Neural cell (in vitro differentiated cells): Measurements from ENCODE around the gene BRF1.

Source experiments
- CTCF ChIP-seq: fragments of 450-650 bp; IDR thresholded peaks from 2 replicates; pipeline ENCODE4 v1.5.1; 2014; ENCODE audit warnings: antibody characterized with exemption, mild to moderate bottlenecking, moderate library complexity; ENCODE audit not compliant: poor library complexity, severe bottlenecking
- EZH2 ChIP-seq: fragments of 200-600, 300-800 bp; shearing (Covaris generic), sonication (generic); IDR thresholded peaks from 2 replicates; pipeline ENCODE4 v1.6.1; 2014; ENCODE audit warnings: antibody characterized with exemption, low read length, borderline replicate concordance, mild to moderate bottlenecking; ENCODE audit not compliant: insufficient read depth, poor library complexity, severe bottlenecking

GRCh38 chr14:105316577-105316941, 15.8 kb upstream of the BRF1 start:
- TF ChIP-seq CTCF (no peak), EZH2 (no peak)
